Measurements from ENCODE around the gene UGT1A9.

Gene UGT1A9

DNA sequence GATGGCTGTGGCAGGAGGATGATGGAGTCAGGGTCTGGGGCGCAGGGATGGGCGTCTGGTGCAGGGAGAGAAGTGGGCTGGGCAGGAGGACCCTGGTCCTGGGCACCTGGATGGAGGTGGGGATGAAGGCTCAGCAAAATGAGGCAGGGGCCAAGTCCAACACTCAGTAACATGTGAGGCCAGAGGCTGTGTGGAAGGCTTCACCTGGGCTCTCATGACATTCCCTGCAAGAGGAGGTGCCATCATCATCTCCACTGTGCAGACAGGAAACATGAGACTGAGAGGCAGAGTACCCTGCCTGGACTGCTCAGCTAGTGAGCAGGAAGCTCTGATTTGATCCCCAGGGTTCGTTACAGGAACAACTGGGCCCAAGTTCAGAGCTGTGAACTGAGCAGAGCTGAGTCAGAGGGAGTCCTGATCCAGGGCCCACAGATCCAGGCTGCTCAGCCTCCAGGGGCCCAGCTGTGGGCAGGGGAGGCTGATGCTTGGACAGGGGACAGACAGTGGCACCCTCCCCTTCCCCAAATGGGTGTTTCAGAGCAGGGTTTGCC is 145.7 kb downstream of the UGT1A9 start:
- no peak for DNase-seq (ENCODE audit: low spot score)

DNA sequence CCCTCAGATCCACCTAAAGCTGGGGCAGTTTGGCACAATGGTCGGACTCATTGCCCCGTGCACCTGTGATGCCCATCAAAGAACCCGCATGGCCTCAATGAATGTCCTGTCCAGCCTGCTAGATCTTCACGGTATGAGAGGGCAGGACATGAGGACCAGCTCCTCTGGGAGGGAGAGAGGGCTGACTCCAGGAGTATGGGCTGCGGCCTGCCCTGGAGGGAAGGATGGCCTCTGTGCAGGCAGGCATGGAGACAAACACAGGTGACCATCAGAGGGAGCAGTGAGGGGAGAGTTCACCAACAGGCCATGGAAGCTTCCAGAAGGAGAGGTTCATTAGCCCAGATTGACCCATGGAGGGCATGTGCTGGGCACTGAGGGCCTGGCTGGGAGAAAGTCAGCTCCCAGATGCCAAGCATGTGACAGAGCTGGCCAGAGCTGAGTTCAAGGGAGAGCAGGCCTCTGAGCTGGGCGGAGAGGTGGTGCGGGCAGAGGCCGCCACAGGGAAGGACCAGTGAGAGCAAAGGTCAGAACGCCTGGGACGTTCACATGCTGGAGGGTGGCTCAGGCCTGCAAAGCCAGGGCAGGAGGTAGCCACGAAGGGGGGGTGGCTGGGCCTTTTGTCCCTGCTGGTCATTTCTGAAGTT is 146.4 kb downstream of the UGT1A9 start:
- DNase-seq (ENCODE audit: low spot score): no peak

DNA sequence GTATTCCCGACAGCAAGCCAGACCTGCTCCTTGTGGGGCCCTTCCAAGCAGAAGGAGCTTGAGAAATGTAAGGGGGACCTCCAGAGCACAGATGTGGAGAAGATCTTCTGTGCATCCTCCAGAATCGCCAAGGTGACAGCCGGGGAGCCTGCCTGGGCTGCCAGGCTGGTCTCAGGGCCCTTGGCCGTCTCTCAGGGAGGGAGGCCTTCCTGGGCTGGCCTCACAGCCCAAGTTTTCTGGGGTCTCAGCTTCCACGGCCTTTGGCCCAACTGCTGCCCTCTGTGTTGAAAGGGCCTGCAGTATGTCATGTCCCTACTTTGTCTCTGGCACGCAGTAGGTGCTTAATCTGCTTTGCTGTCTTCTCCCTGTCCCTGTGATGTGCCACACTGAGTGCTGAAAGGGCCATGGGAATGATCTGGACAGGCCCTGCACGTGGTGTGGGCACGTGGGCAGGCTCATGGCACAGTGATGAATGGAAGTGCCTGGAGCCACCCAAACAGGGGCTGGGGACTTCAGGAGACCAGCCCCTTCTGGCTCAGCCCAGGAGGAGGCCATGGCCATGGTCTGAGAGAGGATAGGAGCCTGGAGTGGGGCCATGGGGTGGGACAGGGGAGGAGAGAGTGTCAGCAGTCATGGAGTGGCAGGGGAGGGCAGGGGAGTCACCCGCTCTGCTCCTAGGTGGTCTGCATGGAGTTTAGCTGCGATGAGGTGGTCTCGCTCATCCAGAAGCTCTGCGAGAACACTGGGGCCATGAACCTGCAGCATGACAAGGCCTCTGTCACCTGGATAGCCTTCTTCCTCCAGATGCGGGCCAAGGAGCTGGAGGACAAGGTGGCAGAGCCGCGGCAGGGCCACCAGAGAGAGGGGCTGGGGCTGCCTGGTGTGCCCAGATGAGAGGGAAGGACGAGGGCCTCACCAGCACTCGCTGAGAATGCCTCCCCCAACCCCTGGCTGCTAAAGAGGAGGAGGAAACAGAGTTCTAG is 147.2 kb downstream of the UGT1A9 start:
- DNase-seq (ENCODE audit: low spot score): no peak

GRCh38 chr2:233819884-233820773 is 148.4 kb downstream of the UGT1A9 start:
- DNase-seq (ENCODE audit: low spot score): no peak

DNA sequence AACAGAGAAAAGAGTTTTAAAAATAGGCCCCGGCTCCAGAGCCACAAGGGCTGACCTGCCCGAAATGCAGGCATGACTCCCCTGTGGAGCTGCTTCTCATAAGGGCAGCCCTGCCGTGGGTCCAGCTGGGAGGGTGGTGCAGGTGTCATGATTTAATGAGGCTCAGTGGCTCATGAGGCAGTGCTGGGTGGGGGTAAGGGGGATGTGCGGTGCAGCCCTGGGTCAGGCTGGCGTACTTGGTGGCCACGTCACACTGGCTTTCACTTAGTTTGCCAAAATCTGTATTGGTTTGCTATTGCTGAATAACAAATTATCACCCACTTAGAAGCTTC is 149.0 kb downstream of the UGT1A9 start:
- DNase-seq (ENCODE audit: low spot score): no peak

DNA sequence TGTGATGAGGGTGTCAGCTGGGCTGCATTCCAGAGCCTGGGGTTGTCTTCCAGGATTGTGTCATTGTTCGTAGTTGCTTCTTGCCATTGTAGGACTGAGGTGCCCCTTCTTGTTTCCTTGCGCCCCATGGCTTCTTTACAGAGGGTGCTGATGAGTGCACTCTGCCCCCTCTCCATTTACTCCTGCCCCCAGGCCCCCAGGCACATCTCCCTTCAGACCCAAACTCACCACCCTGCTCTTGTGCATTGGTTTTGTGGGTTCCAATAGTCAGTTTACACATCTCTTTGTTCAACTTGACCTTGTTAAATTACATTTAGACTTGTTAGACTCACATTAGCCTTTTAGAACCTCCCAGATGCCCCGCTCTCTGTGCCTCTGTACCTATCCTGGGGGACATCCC is 149.5 kb downstream of the UGT1A9 start:
- DNase-seq (ENCODE audit: low spot score): no peak

DNA sequence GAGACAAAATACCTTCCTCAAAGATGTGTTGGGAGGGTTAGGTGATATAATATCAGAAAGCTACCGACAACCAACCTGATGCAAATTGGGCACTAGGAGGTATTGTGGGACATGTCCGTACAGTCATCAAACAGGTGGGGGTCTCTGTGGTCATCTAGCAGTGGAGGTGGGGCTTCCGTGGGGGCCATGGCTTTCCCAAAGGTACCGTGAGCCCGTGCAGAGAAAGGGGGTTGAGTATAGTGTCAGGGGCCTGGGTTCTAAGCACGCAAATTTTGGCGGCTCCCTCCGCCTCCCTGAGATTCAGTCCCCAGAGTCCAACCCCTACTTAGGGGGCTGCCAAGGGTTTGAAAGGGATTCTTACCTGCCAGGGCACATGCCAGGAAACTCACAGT is 150.0 kb downstream of the UGT1A9 start:
- no peak for DNase-seq (ENCODE audit: low spot score)

GRCh38 chr2:233822101-233822771 is 150.5 kb downstream of the UGT1A9 start:
- no peak for DNase-seq (ENCODE audit: low spot score)

Data from iPS-NIHi11 (cell line).